Measurements from ENCODE around the gene ZNF281. TPM values are rescaled to one million over a fixed set of nuclear protein-coding genes. Genes with fewer than 3 reads are reported as not detected.
A peak's percentile ranks its signal among the peaks of the same experiment; 100 is the strongest.

The ZNF281 gene
- total and polyA plus RNA-seq, 9 of the 15 experiments (the other 6 are each of a cell fraction or from before 2014, with no cell fraction given) = 9.6 to 24.9 (median 16.5) TPM

DNA sequence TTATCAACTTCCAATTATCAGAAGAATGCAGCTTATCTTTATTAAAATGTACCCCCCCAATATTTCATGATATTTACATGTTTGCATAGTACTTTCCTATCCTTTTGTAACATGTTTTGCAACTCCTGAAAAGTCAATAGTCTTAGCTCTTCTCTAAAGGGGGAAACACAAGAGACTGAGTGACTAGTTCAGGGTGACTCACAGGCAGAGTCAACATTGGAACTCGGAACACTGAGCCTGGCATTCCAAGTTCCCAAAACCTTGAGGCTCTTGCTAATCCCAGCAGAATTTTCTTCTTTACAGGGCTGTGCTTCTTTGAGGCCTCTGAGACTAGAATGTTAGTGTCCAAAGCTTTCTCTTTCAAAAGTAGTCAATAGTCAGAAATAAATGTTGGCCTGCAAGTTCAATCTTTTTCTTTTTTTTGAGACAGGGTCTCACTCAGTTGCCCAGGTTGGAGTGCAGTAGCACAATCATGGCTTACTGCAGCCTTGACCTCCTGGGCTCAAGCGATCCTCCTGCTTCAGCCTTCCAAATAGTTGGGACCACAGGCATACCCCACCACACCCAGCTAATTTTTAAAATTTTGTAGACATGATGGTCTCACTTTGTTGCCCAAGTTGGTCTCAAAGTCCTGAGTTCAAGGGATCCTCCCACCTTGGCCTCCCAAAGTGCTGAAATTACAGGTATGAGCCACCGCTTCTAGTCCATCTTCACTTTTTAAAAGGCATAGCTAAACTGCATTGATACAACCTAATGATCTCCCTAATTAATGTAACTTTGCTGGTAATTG, 37.5 kb downstream of the ZNF281 start (continued):
- TF ChIP-seq, protein P1, sequence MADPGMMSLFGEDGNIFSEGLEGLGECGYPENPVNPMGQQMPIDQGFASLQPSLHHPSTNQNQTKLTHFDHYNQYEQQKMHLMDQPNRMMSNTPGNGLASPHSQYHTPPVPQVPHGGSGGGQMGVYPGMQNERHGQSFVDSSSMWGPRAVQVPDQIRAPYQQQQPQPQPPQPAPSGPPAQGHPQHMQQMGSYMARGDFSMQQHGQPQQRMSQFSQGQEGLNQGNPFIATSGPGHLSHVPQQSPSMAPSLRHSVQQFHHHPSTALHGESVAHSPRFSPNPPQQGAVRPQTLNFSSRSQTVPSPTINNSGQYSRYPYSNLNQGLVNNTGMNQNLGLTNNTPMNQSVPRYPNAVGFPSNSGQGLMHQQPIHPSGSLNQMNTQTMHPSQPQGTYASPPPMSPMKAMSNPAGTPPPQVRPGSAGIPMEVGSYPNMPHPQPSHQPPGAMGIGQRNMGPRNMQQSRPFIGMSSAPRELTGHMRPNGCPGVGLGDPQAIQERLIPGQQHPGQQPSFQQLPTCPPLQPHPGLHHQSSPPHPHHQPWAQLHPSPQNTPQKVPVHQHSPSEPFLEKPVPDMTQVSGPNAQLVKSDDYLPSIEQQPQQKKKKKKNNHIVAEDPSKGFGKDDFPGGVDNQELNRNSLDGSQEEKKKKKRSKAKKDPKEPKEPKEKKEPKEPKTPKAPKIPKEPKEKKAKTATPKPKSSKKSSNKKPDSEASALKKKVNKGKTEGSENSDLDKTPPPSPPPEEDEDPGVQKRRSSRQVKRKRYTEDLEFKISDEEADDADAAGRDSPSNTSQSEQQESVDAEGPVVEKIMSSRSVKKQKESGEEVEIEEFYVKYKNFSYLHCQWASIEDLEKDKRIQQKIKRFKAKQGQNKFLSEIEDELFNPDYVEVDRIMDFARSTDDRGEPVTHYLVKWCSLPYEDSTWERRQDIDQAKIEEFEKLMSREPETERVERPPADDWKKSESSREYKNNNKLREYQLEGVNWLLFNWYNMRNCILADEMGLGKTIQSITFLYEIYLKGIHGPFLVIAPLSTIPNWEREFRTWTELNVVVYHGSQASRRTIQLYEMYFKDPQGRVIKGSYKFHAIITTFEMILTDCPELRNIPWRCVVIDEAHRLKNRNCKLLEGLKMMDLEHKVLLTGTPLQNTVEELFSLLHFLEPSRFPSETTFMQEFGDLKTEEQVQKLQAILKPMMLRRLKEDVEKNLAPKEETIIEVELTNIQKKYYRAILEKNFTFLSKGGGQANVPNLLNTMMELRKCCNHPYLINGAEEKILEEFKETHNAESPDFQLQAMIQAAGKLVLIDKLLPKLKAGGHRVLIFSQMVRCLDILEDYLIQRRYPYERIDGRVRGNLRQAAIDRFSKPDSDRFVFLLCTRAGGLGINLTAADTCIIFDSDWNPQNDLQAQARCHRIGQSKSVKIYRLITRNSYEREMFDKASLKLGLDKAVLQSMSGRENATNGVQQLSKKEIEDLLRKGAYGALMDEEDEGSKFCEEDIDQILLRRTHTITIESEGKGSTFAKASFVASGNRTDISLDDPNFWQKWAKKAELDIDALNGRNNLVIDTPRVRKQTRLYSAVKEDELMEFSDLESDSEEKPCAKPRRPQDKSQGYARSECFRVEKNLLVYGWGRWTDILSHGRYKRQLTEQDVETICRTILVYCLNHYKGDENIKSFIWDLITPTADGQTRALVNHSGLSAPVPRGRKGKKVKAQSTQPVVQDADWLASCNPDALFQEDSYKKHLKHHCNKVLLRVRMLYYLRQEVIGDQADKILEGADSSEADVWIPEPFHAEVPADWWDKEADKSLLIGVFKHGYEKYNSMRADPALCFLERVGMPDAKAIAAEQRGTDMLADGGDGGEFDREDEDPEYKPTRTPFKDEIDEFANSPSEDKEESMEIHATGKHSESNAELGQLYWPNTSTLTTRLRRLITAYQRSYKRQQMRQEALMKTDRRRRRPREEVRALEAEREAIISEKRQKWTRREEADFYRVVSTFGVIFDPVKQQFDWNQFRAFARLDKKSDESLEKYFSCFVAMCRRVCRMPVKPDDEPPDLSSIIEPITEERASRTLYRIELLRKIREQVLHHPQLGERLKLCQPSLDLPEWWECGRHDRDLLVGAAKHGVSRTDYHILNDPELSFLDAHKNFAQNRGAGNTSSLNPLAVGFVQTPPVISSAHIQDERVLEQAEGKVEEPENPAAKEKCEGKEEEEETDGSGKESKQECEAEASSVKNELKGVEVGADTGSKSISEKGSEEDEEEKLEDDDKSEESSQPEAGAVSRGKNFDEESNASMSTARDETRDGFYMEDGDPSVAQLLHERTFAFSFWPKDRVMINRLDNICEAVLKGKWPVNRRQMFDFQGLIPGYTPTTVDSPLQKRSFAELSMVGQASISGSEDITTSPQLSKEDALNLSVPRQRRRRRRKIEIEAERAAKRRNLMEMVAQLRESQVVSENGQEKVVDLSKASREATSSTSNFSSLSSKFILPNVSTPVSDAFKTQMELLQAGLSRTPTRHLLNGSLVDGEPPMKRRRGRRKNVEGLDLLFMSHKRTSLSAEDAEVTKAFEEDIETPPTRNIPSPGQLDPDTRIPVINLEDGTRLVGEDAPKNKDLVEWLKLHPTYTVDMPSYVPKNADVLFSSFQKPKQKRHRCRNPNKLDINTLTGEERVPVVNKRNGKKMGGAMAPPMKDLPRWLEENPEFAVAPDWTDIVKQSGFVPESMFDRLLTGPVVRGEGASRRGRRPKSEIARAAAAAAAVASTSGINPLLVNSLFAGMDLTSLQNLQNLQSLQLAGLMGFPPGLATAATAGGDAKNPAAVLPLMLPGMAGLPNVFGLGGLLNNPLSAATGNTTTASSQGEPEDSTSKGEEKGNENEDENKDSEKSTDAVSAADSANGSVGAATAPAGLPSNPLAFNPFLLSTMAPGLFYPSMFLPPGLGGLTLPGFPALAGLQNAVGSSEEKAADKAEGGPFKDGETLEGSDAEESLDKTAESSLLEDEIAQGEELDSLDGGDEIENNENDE (IDR thresholded peaks at IDR 0.05; ENCODE audit: low read depth, low read length) = no peak
- TF ChIP-seq ZBTB17 (CRISPR knock-in tag; IDR thresholded peaks at IDR 0.05) = no peak
- 0 out of 2 replicates have a peak, but pooled peaks have one; percentile 8 for TF ChIP-seq ZNF121 (CRISPR knock-in tag; conservative IDR thresholded peaks at IDR 0.05)
- no peak for TF ChIP-seq POLR2B (IDR thresholded peaks at IDR 0.05; ENCODE audit: low read depth, partially characterized antibody)
- no peak for TF ChIP-seq STAG1 (CRISPR knock-in tag; IDR thresholded peaks at IDR 0.05; ENCODE audit: borderline replicate concordance)
- TF ChIP-seq HEY1 (CRISPR knock-in tag; IDR thresholded peaks at IDR 0.05; ENCODE audit: borderline replicate concordance) = no peak
- TF ChIP-seq, protein P2, sequence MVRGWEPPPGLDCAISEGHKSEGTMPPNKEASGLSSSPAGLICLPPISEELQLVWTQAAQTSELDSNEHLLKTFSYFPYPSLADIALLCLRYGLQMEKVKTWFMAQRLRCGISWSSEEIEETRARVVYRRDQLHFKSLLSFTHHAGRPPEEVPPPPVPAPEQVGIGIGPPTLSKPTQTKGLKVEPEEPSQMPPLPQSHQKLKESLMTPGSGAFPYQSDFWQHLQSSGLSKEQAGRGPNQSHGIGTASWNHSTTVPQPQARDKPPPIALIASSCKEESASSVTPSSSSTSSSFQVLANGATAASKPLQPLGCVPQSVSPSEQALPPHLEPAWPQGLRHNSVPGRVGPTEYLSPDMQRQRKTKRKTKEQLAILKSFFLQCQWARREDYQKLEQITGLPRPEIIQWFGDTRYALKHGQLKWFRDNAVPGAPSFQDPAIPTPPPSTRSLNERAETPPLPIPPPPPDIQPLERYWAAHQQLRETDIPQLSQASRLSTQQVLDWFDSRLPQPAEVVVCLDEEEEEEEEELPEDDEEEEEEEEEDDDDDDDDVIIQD (CRISPR knock-in tag; IDR thresholded peaks at IDR 0.05) = no peak
- TF ChIP-seq ZNF12 (CRISPR knock-in tag; IDR thresholded peaks at IDR 0.05) = no peak
- no peak for TF ChIP-seq CXXC5 (CRISPR knock-in tag; IDR thresholded peaks at IDR 0.05)

Measured in K562 (cell line).